HCT116 (cell line): ENCODE data around the gene MUS81. TPM values are rescaled to one million over a fixed set of nuclear protein-coding genes. Genes with fewer than 3 reads are reported as not detected.

Experiments used
- ATAC-seq: fragments of 200-7000 bp; cut with Tn5 transposase; 2 replicates; pipeline ENCODE4 v1.9.1; 2020; ENCODE audit warnings: mild to moderate bottlenecking, moderate library complexity
- BruUV-seq: library from RNA; stranded (reverse); fragments of 400-500 nt; replicated peaks from 2 replicates; lab custom pipeline; 2021; lab: Mats Ljungman, UMichigan
- CTCF ChIA-PET: fragments of 300-600 bp; sonication (Branson Sonifier 250); formaldehyde crosslinking; loops from one replicate; lab custom pipeline; 2021; ENCODE audit warnings: antibody characterized with exemption; lab: Charles Lee
- POLR2A ChIA-PET: fragments of 300-600, 350-600 bp; sonication (Branson Sonifier 250); formaldehyde crosslinking; loops from one replicate; lab custom pipeline; 2021; ENCODE audit warnings: antibody characterized with exemption; lab: Charles Lee
- RAD21 ChIA-PET, 2 experiments: fragments of 300-600 bp; sonication (Branson Sonifier 250); formaldehyde crosslinking; loops; one replicate each; lab custom pipeline; 2023; ENCODE audit warnings: low total read pairs in 2 of 2; ENCODE audit not compliant: uncharacterized antibody in 2 of 2, unreplicated experiment in 2 of 2, low non-redundant PET in 1 of 2; lab: Charles Lee
- DNase-seq: peaks from one replicate; pipeline ENCODE4 v3.0.0-alpha.2; 2010; ENCODE audit warnings: low read depth, low spot score
- H2AFZ ChIP-seq: fragments of 200-600 bp; shearing (Covaris generic), sonication (generic); 2 replicates; pipeline ENCODE4 v1.6.1; 2017; ENCODE audit warnings: low read depth, mixed run types, mixed read lengths, antibody characterized with exemption, low read length; ENCODE audit not compliant: poor library complexity, severe bottlenecking
- H3K27ac ChIP-seq: 2 replicates; pipeline ENCODE4 v1.5.1; 2012; ENCODE audit warnings: low read depth, low read length
- H3K27me3 ChIP-seq: fragments of 200-600 bp; sonication (generic); 2 replicates; pipeline ENCODE4 v1.6.1; 2016; ENCODE audit warnings: mixed run types, low read length, mixed read lengths; ENCODE audit not compliant: insufficient read depth
- H3K36me3 ChIP-seq, 2 experiments: fragments of 200-500 bp in 1 of 2; fragments of 200-600 bp in 1 of 2; sonication (Bioruptor generic) in 1 of 2; sonication (generic) in 1 of 2; 2 replicates each; pipeline versions ENCODE4 v1.5.1 to v1.6.1; 2014 to 2016; ENCODE audit warnings: low read length in 2 of 2, inconsistent platforms in 1 of 2, mixed read lengths in 1 of 2, mixed run types in 1 of 2; ENCODE audit not compliant: insufficient read depth in 2 of 2, control insufficient read depth in 1 of 2
- H3K4me1 ChIP-seq, 2 experiments: fragments of 200-600 bp in 1 of 2; sonication (generic) in 1 of 2; 2 replicates each; pipeline versions ENCODE4 v1.5.1 to v1.6.1; 2012 to 2017; ENCODE audit warnings: low read length in 2 of 2, inconsistent platforms in 1 of 2, mild to moderate bottlenecking in 1 of 2, mixed read lengths in 1 of 2, mixed run types in 1 of 2, moderate library complexity in 1 of 2; ENCODE audit not compliant: insufficient read depth in 2 of 2, control insufficient read depth in 1 of 2
- H3K4me2 ChIP-seq: fragments of 200-600 bp; sonication (generic); 2 replicates; pipeline ENCODE4 v1.6.1; 2017; ENCODE audit warnings: mixed run types, low read length, mixed read lengths
- H3K4me3 ChIP-seq, 2 experiments: fragments of 200-600 bp in 1 of 2; sonication (generic) in 1 of 2; replicated peaks in 1 of 2; 2 replicates each; pipeline ENCODE4 v1.5.1; 2011 to 2016; ENCODE audit warnings: low read length in 2 of 2, control low read depth in 1 of 2, low read depth in 1 of 2, mild to moderate bottlenecking in 1 of 2, mixed read lengths in 1 of 2, mixed run types in 1 of 2
- H3K79me2 ChIP-seq: fragments of 200-600 bp; sonication (generic); 2 replicates; pipeline ENCODE4 v1.6.1; 2017; ENCODE audit warnings: mild to moderate bottlenecking, mixed run types, low read length, moderate library complexity, mixed read lengths; ENCODE audit not compliant: insufficient read depth
- H3K9ac ChIP-seq: fragments of 200-600 bp; sonication (generic); 2 replicates; pipeline ENCODE4 v1.6.1; 2016; ENCODE audit warnings: low read length, mixed read lengths
- H3K9me2 ChIP-seq: fragments of 200-600 bp; sonication (generic), shearing (Covaris generic); 2 replicates; pipeline ENCODE4 v1.6.1; 2017; ENCODE audit warnings: mixed run types, mild to moderate bottlenecking, moderate library complexity; ENCODE audit not compliant: insufficient read depth
- H3K9me3 ChIP-seq, 2 experiments: fragments of 200-500 bp in 1 of 2; fragments of 200-600 bp in 1 of 2; sonication (Bioruptor generic) in 1 of 2; sonication (generic) in 1 of 2; 2 replicates each; pipeline ENCODE4 v1.6.1; 2014 to 2017; ENCODE audit warnings: low read length in 2 of 2, mixed read lengths in 2 of 2, inconsistent platforms in 1 of 2, low read depth in 1 of 2, mild to moderate bottlenecking in 1 of 2, mixed run types in 1 of 2, moderate library complexity in 1 of 2; ENCODE audit not compliant: control insufficient read depth in 1 of 2, insufficient read depth in 1 of 2
- H4K20me1 ChIP-seq: fragments of 200-600 bp; sonication (generic), shearing (Covaris generic); 2 replicates; pipeline ENCODE4 v1.6.1; 2017; ENCODE audit warnings: mixed run types, mild to moderate bottlenecking, moderate library complexity; ENCODE audit not compliant: insufficient read depth
- CBX3 ChIP-seq: IDR thresholded peaks from 2 replicates; pipeline ENCODE4 v1.6.1; 2012; ENCODE audit warnings: low read depth
- CEBPB ChIP-seq: IDR thresholded peaks from 2 replicates; pipeline ENCODE4 v1.6.1; 2012; ENCODE audit warnings: low read depth
- EGR1 ChIP-seq: IDR thresholded peaks from 2 replicates; pipeline ENCODE4 v1.6.1; 2012; ENCODE audit warnings: low read depth
- ELF1 ChIP-seq: IDR thresholded peaks from 2 replicates; pipeline ENCODE4 v1.6.1; 2012; ENCODE audit warnings: low read depth, borderline replicate concordance
- EZH2 ChIP-seq: fragments of 200-600 bp; sonication (generic); IDR thresholded peaks from 2 replicates; pipeline ENCODE4 v1.6.1; 2017; ENCODE audit warnings: antibody characterized with exemption, mixed run types
- EZH2phosphoT487 ChIP-seq: fragments of 200-600 bp; IDR thresholded peaks from 2 replicates; pipeline ENCODE4 v1.6.1; 2018; ENCODE audit warnings: antibody characterized with exemption, borderline replicate concordance
- FOSL1 ChIP-seq: IDR thresholded peaks from 2 replicates; pipeline ENCODE4 v1.6.1; 2012; ENCODE audit warnings: low read depth
- JUND ChIP-seq: IDR thresholded peaks from 2 replicates; pipeline ENCODE4 v1.6.1; 2012
- POLR2A ChIP-seq: IDR thresholded peaks from 2 replicates; pipeline ENCODE4 v1.7.0; 2011; ENCODE audit warnings: borderline replicate concordance; ENCODE audit not compliant: insufficient read depth, insufficient read length; ENCODE audit errors: extremely low read depth
- POLR2AphosphoS5 ChIP-seq: IDR thresholded peaks from 2 replicates; pipeline ENCODE4 v1.6.1; 2011; ENCODE audit warnings: mild to moderate bottlenecking, low read depth, low read length, moderate library complexity
- RAD21 ChIP-seq: IDR thresholded peaks from 2 replicates; pipeline ENCODE4 v1.6.1; 2012; ENCODE audit warnings: low read depth, mild to moderate bottlenecking
- SIN3A ChIP-seq: IDR thresholded peaks from 2 replicates; pipeline ENCODE4 v1.6.1; 2012; ENCODE audit warnings: low read depth
- SP1 ChIP-seq: IDR thresholded peaks from 2 replicates; pipeline ENCODE4 v1.6.1; 2012; ENCODE audit warnings: low read depth
- SRF ChIP-seq: IDR thresholded peaks from 2 replicates; pipeline ENCODE4 v1.6.1; 2012; ENCODE audit warnings: low read depth
- TCF7L2 ChIP-seq: IDR thresholded peaks from 2 replicates; pipeline ENCODE4 v1.7.0; 2011; ENCODE audit warnings: borderline replicate concordance, inconsistent platforms; ENCODE audit not compliant: insufficient read depth, insufficient read length; ENCODE audit errors: extremely low read depth
- YY1 ChIP-seq: IDR thresholded peaks from 2 replicates; pipeline ENCODE4 v1.6.1; 2011; ENCODE audit warnings: low read length, low read depth, moderate library complexity, mild to moderate bottlenecking; ENCODE audit not compliant: insufficient replicate concordance; ENCODE audit errors: extremely low read depth
- ZBTB33 ChIP-seq: IDR thresholded peaks from 2 replicates; pipeline ENCODE4 v1.6.1; 2011; ENCODE audit warnings: mild to moderate bottlenecking, low read length, moderate library complexity; ENCODE audit not compliant: insufficient replicate concordance; ENCODE audit errors: extremely low read depth
- intact Hi-C: fragments of 100-400 bp; cut with micrococcal nuclease; formaldehyde crosslinking; loops from 2 replicates; pipeline ENCODE4 v1.10.0; 2022
- total RNA-seq: library from RNA; stranded (reverse); gene quantifications from one replicate; pipeline ENCODE4 v1.2.1, GENCODE V29; 2021; ENCODE audit not compliant: unreplicated experiment
- TF ChIP-seq, protein P1 (sequence below), 3 experiments: fragments of 200-600 bp in 1 of 3; sonication (generic) in 1 of 3; IDR thresholded peaks in 2 of 3; conservative IDR thresholded peaks in 1 of 3; 2 replicates each; pipeline ENCODE4 v1.5.1; 2012 to 2017; ENCODE audit warnings: low read depth in 2 of 3, low read length in 2 of 3, antibody characterized with exemption in 1 of 3, borderline replicate concordance in 1 of 3, control low read depth in 1 of 3, mild to moderate bottlenecking in 1 of 3, mixed read lengths in 1 of 3, mixed run types in 1 of 3, moderate library complexity in 1 of 3; ENCODE audit not compliant: insufficient read depth in 1 of 3
- TF ChIP-seq, protein P2 (sequence below): IDR thresholded peaks from 2 replicates; pipeline ENCODE4 v1.6.1; 2012
- TF ChIP-seq, protein P3 (sequence below): IDR thresholded peaks from 2 replicates; pipeline ENCODE4 v1.6.1; 2012

MUS81 gene
- total RNA-seq, 1 experiment from 2014 or later, result 47.2 TPM

DNA sequence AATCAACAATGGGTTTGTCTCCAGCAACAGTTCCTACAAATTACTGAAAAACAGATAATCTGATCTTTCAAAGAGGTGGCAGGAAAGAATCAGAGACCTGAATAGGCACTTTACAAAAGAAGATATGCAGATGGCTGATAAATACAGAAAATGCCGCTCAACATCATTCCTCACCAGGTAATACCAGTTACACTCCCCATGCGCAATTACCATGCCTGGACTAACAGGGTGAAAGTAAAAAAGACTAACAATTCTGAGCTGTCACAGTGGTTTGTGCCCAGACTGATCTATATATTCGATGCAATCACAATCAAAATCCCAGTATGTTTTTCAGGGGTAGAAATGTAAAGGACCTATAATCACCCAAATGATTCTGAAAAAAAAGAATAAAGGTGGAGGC lies 16.4 kb upstream of the MUS81 start:
- TF ChIP-seq EGR1, result no peak
- no peak for TF ChIP-seq EZH2phosphoT487
- TF ChIP-seq SRF, result no peak
- TF ChIP-seq TCF7L2, result no peak
- no peak for TF ChIP-seq FOSL1
- no peak for TF ChIP-seq POLR2AphosphoS5
- TF ChIP-seq, protein P1, sequence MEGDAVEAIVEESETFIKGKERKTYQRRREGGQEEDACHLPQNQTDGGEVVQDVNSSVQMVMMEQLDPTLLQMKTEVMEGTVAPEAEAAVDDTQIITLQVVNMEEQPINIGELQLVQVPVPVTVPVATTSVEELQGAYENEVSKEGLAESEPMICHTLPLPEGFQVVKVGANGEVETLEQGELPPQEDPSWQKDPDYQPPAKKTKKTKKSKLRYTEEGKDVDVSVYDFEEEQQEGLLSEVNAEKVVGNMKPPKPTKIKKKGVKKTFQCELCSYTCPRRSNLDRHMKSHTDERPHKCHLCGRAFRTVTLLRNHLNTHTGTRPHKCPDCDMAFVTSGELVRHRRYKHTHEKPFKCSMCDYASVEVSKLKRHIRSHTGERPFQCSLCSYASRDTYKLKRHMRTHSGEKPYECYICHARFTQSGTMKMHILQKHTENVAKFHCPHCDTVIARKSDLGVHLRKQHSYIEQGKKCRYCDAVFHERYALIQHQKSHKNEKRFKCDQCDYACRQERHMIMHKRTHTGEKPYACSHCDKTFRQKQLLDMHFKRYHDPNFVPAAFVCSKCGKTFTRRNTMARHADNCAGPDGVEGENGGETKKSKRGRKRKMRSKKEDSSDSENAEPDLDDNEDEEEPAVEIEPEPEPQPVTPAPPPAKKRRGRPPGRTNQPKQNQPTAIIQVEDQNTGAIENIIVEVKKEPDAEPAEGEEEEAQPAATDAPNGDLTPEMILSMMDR (IDR thresholded peaks at IDR 0.05 in 2 of 3, conservative IDR thresholded peaks at IDR 0.05 in 1 of 3; ENCODE audit: borderline replicate concordance in 1 of 3, insufficient read depth in 1 of 3, low read depth in 2 of 3, low read length in 2 of 3), result no peak
- TF ChIP-seq SP1, result no peak
- no peak for TF ChIP-seq EZH2
- no peak for TF ChIP-seq RAD21
- TF ChIP-seq, protein P2, sequence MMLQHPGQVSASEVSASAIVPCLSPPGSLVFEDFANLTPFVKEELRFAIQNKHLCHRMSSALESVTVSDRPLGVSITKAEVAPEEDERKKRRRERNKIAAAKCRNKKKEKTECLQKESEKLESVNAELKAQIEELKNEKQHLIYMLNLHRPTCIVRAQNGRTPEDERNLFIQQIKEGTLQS, result no peak
- TF ChIP-seq POLR2A, result no peak
- no peak for TF ChIP-seq CEBPB
- no peak for TF ChIP-seq JUND
- no peak for TF ChIP-seq CBX3
- TF ChIP-seq SIN3A, result no peak
- no peak for TF ChIP-seq YY1
- no peak for TF ChIP-seq ELF1
- TF ChIP-seq, protein P3, sequence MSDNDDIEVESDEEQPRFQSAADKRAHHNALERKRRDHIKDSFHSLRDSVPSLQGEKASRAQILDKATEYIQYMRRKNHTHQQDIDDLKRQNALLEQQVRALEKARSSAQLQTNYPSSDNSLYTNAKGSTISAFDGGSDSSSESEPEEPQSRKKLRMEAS, result no peak
- no peak for TF ChIP-seq ZBTB33
- intact Hi-C loops, result no loop called here
- H3K36me3 ChIP-seq, result no peaks in the 10 kb centered on the region
- H3K9me2 ChIP-seq, result no peaks in the 10 kb centered on the region
- no peak overlapping the region for H3K4me3 ChIP-seq
- no peaks in the 10 kb centered on the region for H4K20me1 ChIP-seq
- H3K4me2 ChIP-seq, result no peak overlapping the region
- no peaks in the 10 kb centered on the region for H3K9me3 ChIP-seq
- no peaks in the 10 kb centered on the region for H3K27me3 ChIP-seq
- no peak overlapping the region for H2AFZ ChIP-seq
- ChIA-PET RAD21 (no interaction called here), POLR2A (interaction anchor here (0.5 kb wide), 1 partner anchor 132 kb away, joined by 3 read pairs; no protein-coding TSS in a partner anchor), CTCF (interaction anchor here (0.7 to 1.5 kb wide), 3 partner anchors 16 to 64 kb away, joined by 3 to 6 read pairs (median 5); no protein-coding TSS in a partner anchor)
- H3K9ac ChIP-seq, result no peak overlapping the region
- no TSS peak for BruUV-seq
- H3K79me2 ChIP-seq, result no peaks in the 10 kb centered on the region
- ATAC-seq, result no peak
- DNase-seq, result no peak
- no peaks in the 10 kb centered on the region for H3K4me1 ChIP-seq
- no peak overlapping the region for H3K27ac ChIP-seq
